CD4-positive, alpha-beta T cell treated with Interleukin-4 for 1 hour (primary cell): ENCODE measurements around the gene ABHD1.
"Not testable (repeated sequence)": the region's sequence is repeated elsewhere in the genome, so short reads cannot be mapped to it uniquely, and the experiment has no call there.

ENCODE experiments used
- DNase-seq, 2 donors: peaks; one replicate each; pipeline ENCODE4 v3.0.0-alpha.2; 2020 to 2022

ABHD1 gene

GRCh38 chr2:27123302-27124150, at the start of gene ABHD1:
Gene ABHD1, plus strand, starts transcription at chr2:27123815. Its CDS starts 134 bp downstream, at chr2:27123949.
- DNase-seq = peak; percentile 75 to 80

- peak; percentile 55 to 56 for DNase-seq
Measured at GRCh38 chr2:27074738-27075565, 48.7 kb upstream of the ABHD1 start.

- not testable (repeated sequence) for DNase-seq
Measured at GRCh38 chr2:27075566-27075871, 48.1 kb upstream of the ABHD1 start.

- DNase-seq = no peak
Measured at GRCh38 chr2:27076323-27076722, 47.3 kb upstream of the ABHD1 start.

GRCh38 chr2:27077231-27077630, 46.4 kb upstream of the ABHD1 start:
- DNase-seq = no peak

- DNase-seq = no peak
Measured at GRCh38 chr2:27078267-27079194, 45.1 kb upstream of the ABHD1 start, which contains the start of gene EMILIN1. Gene EMILIN1, plus strand, starts transcription at chr2:27078615. Its CDS starts 451 bp downstream, at chr2:27079066.

- no peak for DNase-seq
Measured at GRCh38 chr2:27079233-27080139, 44.1 kb upstream of the ABHD1 start.

- DNase-seq = no peak
Measured at GRCh38 chr2:27080140-27080469, 43.5 kb upstream of the ABHD1 start.

- DNase-seq = no peak
Measured at GRCh38 chr2:27080603-27080936, 43.0 kb upstream of the ABHD1 start.

- no peak for DNase-seq
Measured at GRCh38 chr2:27081984-27082772, 41.4 kb upstream of the ABHD1 start.

GRCh38 chr2:27082773-27083409, 40.7 kb upstream of the ABHD1 start:
- DNase-seq = no peak

- no peak for DNase-seq
Measured at GRCh38 chr2:27083410-27084296, 40.0 kb upstream of the ABHD1 start.

- DNase-seq = no peak
Measured at GRCh38 chr2:27084297-27085061, 39.1 kb upstream of the ABHD1 start.

- no peak for DNase-seq
Measured at GRCh38 chr2:27085062-27085672, 38.4 kb upstream of the ABHD1 start.

GRCh38 chr2:27085673-27086089, 37.9 kb upstream of the ABHD1 start:
- peak; percentile 22 to 30 for DNase-seq

GRCh38 chr2:27086090-27086723, 37.4 kb upstream of the ABHD1 start:
- peak; percentile 97 to 98 for DNase-seq

- DNase-seq = no peak
Measured at GRCh38 chr2:27086724-27087593, 36.7 kb upstream of the ABHD1 start, which contains the start of gene KHK. Gene KHK, plus strand, starts transcription at chr2:27086772. Its CDS starts 488 bp downstream, at chr2:27087260.
